H9 (cell line): Measurements from ENCODE around the gene ENPP5. TPM values are rescaled to one million over a fixed set of nuclear protein-coding genes. Genes with fewer than 3 reads are reported as not detected.

Source experiments
- DNase-seq: peaks from one replicate; pipeline ENCODE4 v3.0.0-alpha.2; 2017
- H2AFZ ChIP-seq: one replicate; pipeline ENCODE4 v1.6.1; 2013; ENCODE audit warnings: mild to moderate bottlenecking, low read length, control low read depth, moderate library complexity
- H2AK5ac ChIP-seq: 2 replicates; pipeline ENCODE4 v1.6.1; 2013; ENCODE audit warnings: low read length, control low read depth, mixed read lengths; ENCODE audit not compliant: insufficient read length
- H2BK120ac ChIP-seq: one replicate; pipeline ENCODE4 v1.6.1; 2013; ENCODE audit warnings: low read depth, mild to moderate bottlenecking, low read length, control low read depth, inconsistent platforms; ENCODE audit not compliant: poor library complexity, severe bottlenecking
- H2BK12ac ChIP-seq: 2 replicates; pipeline ENCODE4 v1.6.1; 2013; ENCODE audit warnings: low read length, control low read depth, mixed read lengths, low read depth; ENCODE audit not compliant: insufficient read length
- H2BK15ac ChIP-seq: 2 replicates; pipeline ENCODE4 v1.6.1; 2013; ENCODE audit warnings: low read depth, low read length, control low read depth
- H2BK20ac ChIP-seq: one replicate; pipeline ENCODE4 v1.6.1; 2013; ENCODE audit warnings: low read depth, mild to moderate bottlenecking, low read length, control low read depth, inconsistent platforms; ENCODE audit not compliant: poor library complexity, severe bottlenecking
- H2BK5ac ChIP-seq: 2 replicates; pipeline ENCODE4 v1.6.1; 2013; ENCODE audit warnings: low read length, control low read depth, mixed read lengths; ENCODE audit not compliant: insufficient read length
- H3K14ac ChIP-seq: 2 replicates; pipeline ENCODE4 v1.6.1; 2013; ENCODE audit warnings: low read length, control low read depth; ENCODE audit not compliant: insufficient read depth
- H3K18ac ChIP-seq: 2 replicates; pipeline ENCODE4 v1.6.1; 2013; ENCODE audit warnings: low read depth, mild to moderate bottlenecking, mixed read lengths, low read length, control low read depth; ENCODE audit not compliant: insufficient read length
- H3K23ac ChIP-seq: 2 replicates; pipeline ENCODE4 v1.6.1; 2013; ENCODE audit warnings: low read length, control low read depth, mixed read lengths, low read depth; ENCODE audit not compliant: insufficient read length
- H3K23me2 ChIP-seq: 2 replicates; pipeline ENCODE4 v1.6.1; 2013; ENCODE audit warnings: low read depth, mild to moderate bottlenecking, mixed read lengths, low read length, control low read depth; ENCODE audit not compliant: insufficient read length, poor library complexity, severe bottlenecking
- H3K27ac ChIP-seq: 2 replicates; pipeline ENCODE4 v1.5.1; 2013; ENCODE audit warnings: low read length, control low read depth, mixed read lengths, low read depth; ENCODE audit not compliant: insufficient read length
- H3K27me3 ChIP-seq: 2 replicates; pipeline ENCODE4 v1.6.1; 2013; ENCODE audit warnings: low read length, control low read depth, inconsistent platforms; ENCODE audit not compliant: insufficient read depth
- H3K4ac ChIP-seq: 2 replicates; pipeline ENCODE4 v1.6.1; 2013; ENCODE audit warnings: low read depth, mild to moderate bottlenecking, control low read depth, inconsistent platforms, low read length, moderate library complexity
- H3K4me1 ChIP-seq: 2 replicates; pipeline ENCODE4 v1.6.1; 2013; ENCODE audit warnings: low read length, control low read depth, inconsistent platforms; ENCODE audit not compliant: insufficient read depth
- H3K4me2 ChIP-seq: 2 replicates; pipeline ENCODE4 v1.6.1; 2013; ENCODE audit warnings: low read length, control low read depth, mixed read lengths; ENCODE audit not compliant: insufficient read length, insufficient read depth
- H3K56ac ChIP-seq: 2 replicates; pipeline ENCODE4 v1.6.1; 2013; ENCODE audit warnings: low read depth, mild to moderate bottlenecking, mixed read lengths, low read length, control low read depth; ENCODE audit not compliant: insufficient read length
- H3K79me1 ChIP-seq: 2 replicates; pipeline ENCODE4 v1.6.1; 2013; ENCODE audit warnings: low read depth, mild to moderate bottlenecking, moderate library complexity, low read length, control low read depth, inconsistent platforms; ENCODE audit not compliant: insufficient read depth, poor library complexity, severe bottlenecking
- H3K79me2 ChIP-seq: 2 replicates; pipeline ENCODE4 v1.6.1; 2013; ENCODE audit warnings: low read length, control low read depth, inconsistent platforms; ENCODE audit not compliant: insufficient read depth
- H3K9ac ChIP-seq: 2 replicates; pipeline ENCODE4 v1.6.1; 2013; ENCODE audit warnings: low read length, control low read depth, mixed read lengths; ENCODE audit not compliant: insufficient read length; ENCODE audit errors: extremely low read depth
- H3K9me3 ChIP-seq: one replicate; pipeline ENCODE4 v1.6.1; 2013; ENCODE audit warnings: low read depth, low read length, inconsistent platforms; ENCODE audit not compliant: control insufficient read depth
- H3T11ph ChIP-seq: one replicate; pipeline ENCODE4 v1.6.1; 2013; ENCODE audit warnings: mild to moderate bottlenecking, low read length, control low read depth, inconsistent platforms
- H4K20me1 ChIP-seq: one replicate; pipeline ENCODE4 v1.6.1; 2013; ENCODE audit not compliant: control insufficient read depth, insufficient read length, insufficient read depth
- H4K5ac ChIP-seq: 2 replicates; pipeline ENCODE4 v1.6.1; 2013; ENCODE audit warnings: low read depth, mild to moderate bottlenecking, mixed read lengths, low read length, control low read depth; ENCODE audit not compliant: insufficient read length
- H4K8ac ChIP-seq: replicated peaks from 2 replicates; pipeline ENCODE4 v1.6.1; 2013; ENCODE audit warnings: low read length, control low read depth, mixed read lengths, low read depth; ENCODE audit not compliant: insufficient read length
- H4K91ac ChIP-seq: 2 replicates; pipeline ENCODE4 v1.6.1; 2013; ENCODE audit warnings: low read depth, mild to moderate bottlenecking, moderate library complexity, mixed read lengths, low read length, control low read depth; ENCODE audit not compliant: insufficient read length
- H3K27ac Mint-ChIP-seq, 3 experiments: 2 replicates in 2 of 3; 3 replicates in 1 of 3; pipeline ENCODE4 v1.8.0; 2020 to 2021; ENCODE audit warnings: mixed read lengths in 3 of 3, mild to moderate bottlenecking in 1 of 3, moderate library complexity in 1 of 3
- H3K27me3 Mint-ChIP-seq: 2 replicates; pipeline ENCODE4 v1.8.0; 2021; ENCODE audit warnings: low read depth, mild to moderate bottlenecking, moderate library complexity, mixed read lengths
- H3K36me3 Mint-ChIP-seq, 3 experiments: 2 replicates in 2 of 3; 3 replicates in 1 of 3; pipeline ENCODE4 v1.8.0; 2020 to 2021; ENCODE audit warnings: low read depth in 3 of 3, mixed read lengths in 3 of 3; ENCODE audit not compliant: insufficient read depth in 1 of 3
- H3K4me1 Mint-ChIP-seq, 2 experiments: 2 replicates each; pipeline ENCODE4 v1.8.0; 2020; ENCODE audit warnings: mixed read lengths in 2 of 2
- H3K4me3 Mint-ChIP-seq, 2 experiments: 2 replicates in 1 of 2; 3 replicates in 1 of 2; pipeline ENCODE4 v1.8.0; 2020 to 2021; ENCODE audit warnings: mild to moderate bottlenecking in 2 of 2, mixed read lengths in 2 of 2, moderate library complexity in 1 of 2
- H3K9me3 Mint-ChIP-seq, 2 experiments: 2 replicates in 1 of 2; 3 replicates in 1 of 2; pipeline ENCODE4 v1.8.0; 2020; ENCODE audit warnings: mild to moderate bottlenecking in 2 of 2, mixed read lengths in 2 of 2, moderate library complexity in 1 of 2
- CTCF ChIP-seq: fragments of 200-600 bp; sonication (generic); conservative IDR thresholded peaks from 3 replicates; pipeline ENCODE4 v1.8.0; 2021; ENCODE audit warnings: antibody characterized with exemption, mild to moderate bottlenecking
- WGBS: extraction: QIAGEN DNeasy Blood & Tissue Kit; methylation state at CpG from one replicate; pipeline ENCODE4 v1.1.7; 2013; ENCODE audit warnings: missing lambda C conversion rate, low lambda C conversion rate, mixed read lengths; ENCODE audit not compliant: insufficient read length; ENCODE audit errors: extremely low coverage; 5-methylcytosine and 5-hydroxymethylcytosine counted together
- total RNA-seq: library from RNA; stranded (reverse); gene quantifications from 2 replicates; pipeline ENCODE4 v1.2.1, GENCODE V29; 2021

ENPP5 gene
- total RNA-seq, 1 experiment from 2014 or later: 4.6 TPM

DNA sequence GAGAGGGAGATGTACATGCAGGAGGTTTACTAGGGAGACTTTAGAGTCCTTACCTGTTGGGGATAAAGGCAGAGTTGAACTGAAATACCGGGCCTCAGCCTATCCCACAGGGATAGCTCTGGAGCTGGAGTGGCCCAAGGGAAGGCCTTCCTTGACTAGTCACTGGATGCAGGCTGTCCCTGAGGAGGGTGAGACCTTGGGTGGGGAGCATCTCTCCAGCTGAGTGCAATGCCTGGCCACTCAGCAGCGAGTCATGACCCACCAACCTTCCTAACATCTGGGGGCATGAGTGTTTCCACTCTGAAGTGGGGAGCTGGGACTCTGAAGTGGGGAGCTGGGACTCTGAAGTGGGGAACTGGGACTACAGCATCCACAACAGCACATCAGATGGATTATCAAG is 46.1 kb upstream of the ENPP5 start:
- H4K5ac ChIP-seq: no peak overlapping the region
- H3K4me3 Mint-ChIP-seq: no peak overlapping the region
- no peak overlapping the region for H3K23ac ChIP-seq
- peaks cover 4 to 10% of the 10 kb centered on the region in 2 experiments for H3K4me1 Mint-ChIP-seq
- no peaks in the 10 kb centered on the region for H3K36me3 Mint-ChIP-seq
- H3K4me1 ChIP-seq: no peaks in the 10 kb centered on the region
- no peak overlapping the region for H3K4ac ChIP-seq
- no peak overlapping the region for H2AK5ac ChIP-seq
- H2AFZ ChIP-seq: no peak overlapping the region
- H3K9me3 ChIP-seq: no peaks in the 10 kb centered on the region
- H3K27me3 ChIP-seq: no peaks in the 10 kb centered on the region
- DNase-seq: no peak
- H3K79me1 ChIP-seq: no peaks in the 10 kb centered on the region
- no peak overlapping the region for H3K4me2 ChIP-seq
- no peaks in the 10 kb centered on the region for H3K79me2 ChIP-seq
- H3K27me3 Mint-ChIP-seq: peaks cover 39% of the 10 kb centered on the region
- H2BK120ac ChIP-seq: no peak overlapping the region
- H4K8ac ChIP-seq: no peak overlapping the region
- TF ChIP-seq CTCF: no peak
- H3K9ac ChIP-seq: no peak overlapping the region
- no peak overlapping the region for H3K27ac ChIP-seq
- no peak overlapping the region for H2BK20ac ChIP-seq
- no peak overlapping the region for H4K91ac ChIP-seq
- H3K27ac Mint-ChIP-seq: no peak overlapping the region
- no peaks in the 10 kb centered on the region for H3K9me3 Mint-ChIP-seq
- H3K23me2 ChIP-seq: no peaks in the 10 kb centered on the region
- no CpG with 5 or more reads among the region's 2 CpGs for WGBS
- H3K18ac ChIP-seq: no peak overlapping the region
- no peak overlapping the region for H2BK15ac ChIP-seq
- no peaks in the 10 kb centered on the region for H4K20me1 ChIP-seq
- H2BK5ac ChIP-seq: no peak overlapping the region
- no peak overlapping the region for H3T11ph ChIP-seq
- H2BK12ac ChIP-seq: no peak overlapping the region
- H3K56ac ChIP-seq: no peak overlapping the region
- no peak overlapping the region; the same call in 1 of the 2 replicates for H3K14ac ChIP-seq
